Dermis lymphatic vessel endothelial cell (primary cell): ENCODE data around the gene RNU5D-1. TPM values are rescaled to one million over a fixed set of nuclear protein-coding genes. Genes with fewer than 3 reads are reported as not detected.

Experiments
- total RNA-seq: library from RNA; depleted of rRNA; stranded (reverse); fragments of >200 nt; gene quantifications from 2 replicates; pipeline ENCODE4 v1.2.1, GENCODE V29; 2014

RNU5D-1 gene
- total RNA-seq, result not detected in 2 replicates

GRCh38 chr1:44730741-44731512, at the start of gene RNU5D-1:
Gene RNU5D-1, minus strand, starts transcription at chr1:44731170.

GRCh38 chr1:44775078-44775929, 44.3 kb upstream of the RNU5D-1 start, which contains the start of gene RPS8:
Gene RPS8, plus strand, starts transcription at chr1:44775540. Its CDS starts 57 bp downstream, at chr1:44775597.

GRCh38 chr1:44739307-44740178, 8.6 kb upstream of the RNU5D-1 start, which contains the start of gene KIF2C:
Gene KIF2C, plus strand, starts transcription at chr1:44739837. Its CDS starts 96 bp downstream, at chr1:44739933.

Other genes with a start within 250 kb of the RNU5D-1 start
- gene TMEM53, start 56.7 kb downstream of the RNU5D-1 start, total RNA-seq, result 5.3 and 6.2 TPM in 2 replicates
- not detected in 2 replicates for gene ARMH1, start 56.5 kb downstream of the RNU5D-1 start, total RNA-seq
- gene KIF2C, start 8.7 kb upstream of the RNU5D-1 start, total RNA-seq, result 4.7 and 5.2 TPM in 2 replicates
- gene RPS8, start 44.4 kb upstream of the RNU5D-1 start, total RNA-seq, result 1,932 and 2,076 TPM in 2 replicates
- gene BEST4, start 57.0 kb upstream of the RNU5D-1 start, total RNA-seq, result 0.09 TPM in 1 of 2 replicates, not detected in the other
- 13.4 and 20.0 TPM in 2 replicates for gene PLK3, start 69.2 kb upstream of the RNU5D-1 start, total RNA-seq
- gene DYNLT4, start 76.2 kb upstream of the RNU5D-1 start, total RNA-seq, result 0.26 and 2.2 TPM in 2 replicates
- 4.2 and 6.2 TPM in 2 replicates for gene BTBD19, start 77.4 kb upstream of the RNU5D-1 start, total RNA-seq
- 0.09 TPM in 1 of 2 replicates, not detected in the other for gene PTCH2, start 112.1 kb upstream of the RNU5D-1 start, total RNA-seq